ENCODE data around the gene CCDC177. TPM values are rescaled to one million over a fixed set of nuclear protein-coding genes. Genes with fewer than 3 reads are reported as not detected.
A peak's percentile ranks its signal among the peaks of the same experiment; 100 is the strongest.

Gene CCDC177
- total and polyA plus RNA-seq, 4 donors: 0.01 TPM; not detected in 3

- Histone ChIP-seq H3K4me3 (no peak overlapping the region), H3K9me3 (ENCODE audit: control insufficient read depth in 4 of 4, insufficient read depth in 3 of 4, low read length in 3 of 4) (peaks cover 0 to 4% (median 0%) of the 10 kb centered on the region in 4 donors), H3K9ac (ENCODE audit: insufficient read depth in 1 of 2, low read length in 2 of 2) (no peak overlapping the region), H3K36me3 (ENCODE audit: control insufficient read depth in 4 of 4, insufficient read depth in 4 of 4, low read length in 4 of 4) (no peaks in the 10 kb centered on the region), H3K4me1 (ENCODE audit: control insufficient read depth in 5 of 5, insufficient read depth in 5 of 5, low read length in 5 of 5) (no peaks in the 10 kb centered on the region), H3K27me3 (ENCODE audit: control insufficient read depth in 3 of 3, insufficient read depth in 3 of 3, low read length in 2 of 3) (peaks cover 2 to 6% (median 4%) of the 10 kb centered on the region in 3 donors), H3K27ac (ENCODE audit: low read depth in 1 of 2, low read length in 1 of 2) (no peak overlapping the region)
- DNase-seq (peak; percentile 43 to 50 (median 46)), ATAC-seq (ENCODE audit: insufficient read depth, low FRiP score) (peak; percentile 71)
- no peak for TF ChIP-seq CTCF (IDR thresholded peaks at IDR 0.05; ENCODE audit: control extremely low read depth, extremely low read depth)
- 43 to 45% methylated on average over 12 of the region's 12 CpGs for WGBS, 2 donors
Measured at GRCh38 chr14:69543341-69544115, 31.1 kb downstream of the CCDC177 start.

- no peak for DNase-seq
- no peak for TF ChIP-seq CTCF (IDR thresholded peaks at IDR 0.05; ENCODE audit: control extremely low read depth, extremely low read depth)
- WGBS, 2 donors: 63 to 72% methylated on average over 2 of the region's 2 CpGs
Measured at GRCh38 chr14:69542311-69542710, 32.4 kb downstream of the CCDC177 start.

GRCh38 chr14:69540654-69541335 is 33.9 kb downstream of the CCDC177 start:
- H3K9me3 ChIP-seq (ENCODE audit: control insufficient read depth in 4 of 4, insufficient read depth in 3 of 4, low read length in 3 of 4): peaks cover 0 to 4% (median 0%) of the 10 kb centered on the region in 4 donors
- no peak overlapping the region for H3K4me3 ChIP-seq
- H3K36me3 ChIP-seq (ENCODE audit: control insufficient read depth in 4 of 4, insufficient read depth in 4 of 4, low read length in 4 of 4): no peaks in the 10 kb centered on the region
- no peaks in the 10 kb centered on the region for H3K4me1 ChIP-seq (ENCODE audit: control insufficient read depth in 5 of 5, insufficient read depth in 5 of 5, low read length in 5 of 5)
- no peak overlapping the region for H3K9ac ChIP-seq (ENCODE audit: insufficient read depth in 1 of 2, low read length in 2 of 2)
- TF ChIP-seq CTCF (IDR thresholded peaks at IDR 0.05; ENCODE audit: control extremely low read depth, extremely low read depth): no peak
- no peak for DNase-seq
- no peak overlapping the region for H3K27ac ChIP-seq (ENCODE audit: low read depth in 1 of 2, low read length in 1 of 2)
- 67 to 72% methylated on average over 5 of the region's 5 CpGs for WGBS, 2 donors
- no peak for ATAC-seq (ENCODE audit: insufficient read depth, low FRiP score)
- H3K27me3 ChIP-seq (ENCODE audit: control insufficient read depth in 3 of 3, insufficient read depth in 3 of 3, low read length in 2 of 3): peaks cover 0 to 6% (median 4%) of the 10 kb centered on the region in 3 donors

More at GRCh38 chr14:69542311-69542710, 32.4 kb downstream of the CCDC177 start:
- Histone ChIP-seq H3K27me3 (ENCODE audit: control insufficient read depth in 3 of 3, insufficient read depth in 3 of 3, low read length in 2 of 3) (peaks cover 0 to 6% (median 4%) of the 10 kb centered on the region in 3 donors), H3K4me3 (no peak overlapping the region), H3K9ac (ENCODE audit: insufficient read depth in 1 of 2, low read length in 2 of 2) (no peak overlapping the region), H3K36me3 (ENCODE audit: control insufficient read depth in 4 of 4, insufficient read depth in 4 of 4, low read length in 4 of 4) (no peaks in the 10 kb centered on the region), H3K4me1 (ENCODE audit: control insufficient read depth in 5 of 5, insufficient read depth in 5 of 5, low read length in 5 of 5) (no peaks in the 10 kb centered on the region), H3K27ac (ENCODE audit: low read depth in 1 of 2, low read length in 1 of 2) (no peak overlapping the region), H3K9me3 (ENCODE audit: control insufficient read depth in 4 of 4, insufficient read depth in 3 of 4, low read length in 3 of 4) (peaks cover 0 to 4% (median 0%) of the 10 kb centered on the region in 4 donors)
- ATAC-seq (ENCODE audit: insufficient read depth, low FRiP score): no peak
